ENCODE measurements around the gene POMGNT2. TPM values are rescaled to one million over a fixed set of nuclear protein-coding genes. Genes with fewer than 3 reads are reported as not detected.
A peak's percentile ranks its signal among the peaks of the same experiment; 100 is the strongest.

POMGNT2 gene
- total RNA-seq, 1 donor from 2014 or later = 14.5 TPM

DNA sequence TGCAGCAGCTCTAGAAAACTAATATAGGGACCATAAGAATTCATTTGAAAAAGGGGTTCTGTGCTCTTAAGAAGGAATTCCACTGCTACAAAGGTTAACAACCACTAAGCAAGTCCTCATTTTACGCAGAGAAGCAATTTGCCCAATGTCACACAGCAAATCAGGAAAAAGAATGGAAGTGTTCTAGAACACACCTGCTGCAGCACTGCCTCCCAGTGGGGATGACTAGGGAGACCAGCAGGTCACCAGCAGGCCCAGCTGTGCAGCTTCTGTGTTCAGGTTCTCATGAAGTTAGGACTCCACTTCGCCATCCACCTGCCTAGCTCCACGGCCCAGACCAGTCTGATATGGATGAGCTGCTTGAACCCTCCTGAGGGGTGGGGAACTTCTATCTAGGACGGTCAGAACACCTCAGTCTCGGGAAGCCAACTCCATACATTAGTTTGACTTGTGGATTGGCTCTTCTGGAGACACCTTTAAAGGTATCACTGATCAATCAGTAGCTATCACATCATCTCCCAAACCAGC, 18.6 kb downstream of the POMGNT2 start:
- no peaks in the 10 kb centered on the region for H3K36me3 ChIP-seq
- H3K4me1 ChIP-seq = no peaks in the 10 kb centered on the region
- no peak overlapping the region for H3K27ac ChIP-seq
- no peaks in the 10 kb centered on the region for H3K27me3 ChIP-seq
- H3K4me3 ChIP-seq = no peak overlapping the region
- H3K9me3 ChIP-seq = no peaks in the 10 kb centered on the region
- TF ChIP-seq, protein P1, sequence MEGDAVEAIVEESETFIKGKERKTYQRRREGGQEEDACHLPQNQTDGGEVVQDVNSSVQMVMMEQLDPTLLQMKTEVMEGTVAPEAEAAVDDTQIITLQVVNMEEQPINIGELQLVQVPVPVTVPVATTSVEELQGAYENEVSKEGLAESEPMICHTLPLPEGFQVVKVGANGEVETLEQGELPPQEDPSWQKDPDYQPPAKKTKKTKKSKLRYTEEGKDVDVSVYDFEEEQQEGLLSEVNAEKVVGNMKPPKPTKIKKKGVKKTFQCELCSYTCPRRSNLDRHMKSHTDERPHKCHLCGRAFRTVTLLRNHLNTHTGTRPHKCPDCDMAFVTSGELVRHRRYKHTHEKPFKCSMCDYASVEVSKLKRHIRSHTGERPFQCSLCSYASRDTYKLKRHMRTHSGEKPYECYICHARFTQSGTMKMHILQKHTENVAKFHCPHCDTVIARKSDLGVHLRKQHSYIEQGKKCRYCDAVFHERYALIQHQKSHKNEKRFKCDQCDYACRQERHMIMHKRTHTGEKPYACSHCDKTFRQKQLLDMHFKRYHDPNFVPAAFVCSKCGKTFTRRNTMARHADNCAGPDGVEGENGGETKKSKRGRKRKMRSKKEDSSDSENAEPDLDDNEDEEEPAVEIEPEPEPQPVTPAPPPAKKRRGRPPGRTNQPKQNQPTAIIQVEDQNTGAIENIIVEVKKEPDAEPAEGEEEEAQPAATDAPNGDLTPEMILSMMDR (IDR thresholded peaks at IDR 0.05) = no peak
- DNase-seq (ENCODE audit: low spot score in 2 of 2) = no peak
- intact Hi-C loops (cut with DNase I) = no loop called here

DNA sequence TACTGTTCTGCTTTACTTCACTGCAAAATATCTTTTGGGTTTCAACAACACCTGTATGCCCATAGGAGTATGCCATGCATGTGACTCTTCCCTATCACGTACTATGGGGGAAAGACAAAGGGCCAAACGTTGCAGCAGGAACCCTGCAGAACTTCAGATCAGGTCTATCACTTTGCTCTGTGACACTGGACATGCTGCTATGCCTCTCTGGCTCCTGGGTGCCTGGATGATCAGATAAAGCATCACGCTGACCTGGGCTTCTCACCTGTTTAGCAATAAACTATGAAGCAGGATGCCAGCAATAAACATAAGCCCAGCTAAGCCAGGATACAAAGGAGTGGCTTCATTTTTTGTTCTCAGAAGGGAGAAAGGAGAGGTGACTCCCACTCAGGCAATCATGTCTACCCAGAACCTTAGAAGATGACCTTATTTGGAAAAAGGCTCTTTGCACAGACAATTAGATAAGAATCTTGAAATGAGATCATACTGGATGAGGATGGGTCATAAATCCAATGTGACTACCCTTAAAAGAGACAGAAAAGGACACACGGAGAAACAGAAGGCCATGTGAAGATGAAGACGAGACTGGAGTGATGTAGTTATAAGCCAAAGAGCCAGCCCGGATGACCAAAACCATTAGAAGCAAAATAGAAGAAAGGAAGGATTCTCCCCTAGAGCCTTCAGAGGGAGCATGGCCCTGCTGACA, 19.3 kb downstream of the POMGNT2 start:
- H3K9me3 ChIP-seq = no peaks in the 10 kb centered on the region
- TF ChIP-seq, protein P1 (IDR thresholded peaks at IDR 0.05) = no peak
- no peak overlapping the region for H3K4me3 ChIP-seq
- no peaks in the 10 kb centered on the region for H3K27me3 ChIP-seq
- intact Hi-C loops (cut with DNase I) = no loop called here
- no peaks in the 10 kb centered on the region for H3K4me1 ChIP-seq
- no peak overlapping the region for H3K27ac ChIP-seq
- no peaks in the 10 kb centered on the region for H3K36me3 ChIP-seq
- no peak for DNase-seq (ENCODE audit: low spot score in 2 of 2)

DNA sequence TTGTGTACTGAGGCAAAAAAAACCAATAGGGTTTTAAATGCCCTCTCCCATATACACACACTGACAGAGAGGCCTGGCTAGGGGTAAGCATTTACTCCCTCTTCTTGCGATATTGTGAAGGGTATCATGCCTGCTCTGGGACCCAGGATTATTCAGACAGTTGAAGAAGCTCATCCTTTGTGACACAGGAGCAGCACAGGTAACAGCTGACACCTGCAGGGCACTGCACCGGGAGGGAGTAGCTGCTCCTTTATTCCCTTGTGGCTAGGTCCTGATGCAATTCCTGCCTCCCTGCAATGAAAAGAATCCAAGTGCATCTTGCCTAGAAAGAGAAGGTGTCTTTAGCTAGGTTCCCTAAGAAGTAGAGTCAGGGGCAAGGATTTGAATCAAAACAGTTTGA, 23.4 kb downstream of the POMGNT2 start:
- H3K36me3 ChIP-seq = peaks cover 23 to 32% of the 10 kb centered on the region in 2 donors
- TF ChIP-seq, protein P1 (IDR thresholded peaks at IDR 0.05) = no peak
- DNase-seq (ENCODE audit: low spot score in 2 of 2) = peak in 1 of 2 donors; percentile 2
- H3K27ac ChIP-seq = no peak overlapping the region
- no peak overlapping the region for H3K4me3 ChIP-seq
- no peaks in the 10 kb centered on the region for H3K4me1 ChIP-seq
- intact Hi-C loops (cut with DNase I) = no loop called here
- H3K27me3 ChIP-seq = no peaks in the 10 kb centered on the region
- no peaks in the 10 kb centered on the region for H3K9me3 ChIP-seq

DNA sequence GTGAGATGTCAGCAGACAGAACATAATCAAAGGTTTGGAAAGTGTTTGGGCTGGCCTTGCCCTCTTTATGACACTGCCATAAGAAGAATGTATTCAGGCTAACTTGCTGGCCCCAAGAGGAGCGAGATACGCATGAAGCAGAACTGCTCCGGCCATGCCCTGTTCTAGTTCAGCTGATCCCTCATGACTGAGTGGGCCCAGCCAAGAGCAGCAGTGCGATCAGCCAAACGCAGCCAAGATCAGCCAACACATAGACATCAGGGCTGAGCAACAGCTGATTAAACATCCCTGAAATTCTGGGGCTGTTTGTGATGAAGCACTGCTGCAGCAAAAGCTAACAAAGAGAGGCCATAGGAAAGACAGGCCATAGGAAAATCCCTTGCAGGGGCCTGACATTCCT, 24.1 kb downstream of the POMGNT2 start:
- DNase-seq (ENCODE audit: low spot score in 2 of 2) = no peak
- peaks cover 23 to 32% of the 10 kb centered on the region in 2 donors for H3K36me3 ChIP-seq
- H3K4me3 ChIP-seq = no peak overlapping the region
- no peaks in the 10 kb centered on the region for H3K9me3 ChIP-seq
- no peaks in the 10 kb centered on the region for H3K4me1 ChIP-seq
- intact Hi-C loops (cut with DNase I) = no loop called here
- TF ChIP-seq, protein P1 (IDR thresholded peaks at IDR 0.05) = no peak
- no peak overlapping the region for H3K27ac ChIP-seq
- H3K27me3 ChIP-seq = no peaks in the 10 kb centered on the region

DNA sequence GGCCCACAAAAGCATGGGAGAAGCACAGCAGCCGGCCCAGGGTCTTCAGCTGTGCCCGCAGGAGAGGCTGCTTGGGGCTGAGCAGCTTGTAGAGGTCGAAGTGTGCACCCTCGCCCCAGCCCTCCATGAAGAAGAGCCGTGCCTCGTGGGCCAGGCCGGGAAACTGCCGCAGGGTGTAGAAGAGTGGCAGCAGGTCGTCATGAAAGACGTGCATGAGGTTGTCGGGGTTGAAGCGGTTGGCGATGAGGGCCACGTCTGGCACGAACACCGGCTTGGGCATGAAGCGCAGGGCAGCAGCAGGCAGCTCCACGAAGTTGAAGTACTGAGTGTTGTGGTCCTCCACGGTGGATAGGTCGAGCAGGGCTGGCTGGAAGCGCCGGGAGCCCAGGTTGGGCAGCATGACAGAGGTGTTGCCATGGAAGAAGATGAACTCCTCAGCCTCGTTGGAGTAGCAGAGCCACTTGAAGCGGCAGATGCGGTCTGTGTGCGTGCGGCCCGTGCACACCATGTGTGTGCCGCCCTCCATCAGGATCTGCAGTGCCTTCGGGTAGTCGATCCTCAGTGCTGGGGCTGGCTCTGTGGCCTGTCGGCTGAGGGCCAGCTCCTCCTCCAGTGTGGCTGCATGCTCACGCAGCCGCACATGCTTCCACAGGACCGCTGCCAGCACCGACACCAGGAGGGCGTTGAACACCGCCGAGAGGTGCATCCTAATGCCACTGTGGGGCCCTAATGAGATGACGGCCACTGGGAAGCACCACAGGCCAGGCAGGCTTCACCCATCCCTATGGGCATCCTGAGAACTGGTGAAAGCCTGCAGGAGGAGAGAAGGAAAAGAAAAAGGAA, 24.9 kb downstream of the POMGNT2 start:
- Histone ChIP-seq H3K4me1 (no peaks in the 10 kb centered on the region), H3K4me3 (no peak overlapping the region), H3K36me3 (peaks cover 23 to 32% of the 10 kb centered on the region in 2 donors), H3K27me3 (no peaks in the 10 kb centered on the region), H3K9me3 (no peaks in the 10 kb centered on the region), H3K27ac (no peak overlapping the region)
- intact Hi-C loops (cut with DNase I) = no loop called here
- TF ChIP-seq, protein P1 (IDR thresholded peaks at IDR 0.05) = no peak
- peak in 1 of 2 donors; percentile 51 for DNase-seq (ENCODE audit: low spot score in 2 of 2)

All from ascending aorta (tissue), 2 donors.